ENCODE results near the gene RBP3. TPM values are rescaled to one million over a fixed set of nuclear protein-coding genes. Genes with fewer than 3 reads are reported as not detected.

RBP3 gene
- total and polyA plus RNA-seq, 2 donors (not counting 1 experiment from before 2014, with no cell fraction given): not detected

DNA sequence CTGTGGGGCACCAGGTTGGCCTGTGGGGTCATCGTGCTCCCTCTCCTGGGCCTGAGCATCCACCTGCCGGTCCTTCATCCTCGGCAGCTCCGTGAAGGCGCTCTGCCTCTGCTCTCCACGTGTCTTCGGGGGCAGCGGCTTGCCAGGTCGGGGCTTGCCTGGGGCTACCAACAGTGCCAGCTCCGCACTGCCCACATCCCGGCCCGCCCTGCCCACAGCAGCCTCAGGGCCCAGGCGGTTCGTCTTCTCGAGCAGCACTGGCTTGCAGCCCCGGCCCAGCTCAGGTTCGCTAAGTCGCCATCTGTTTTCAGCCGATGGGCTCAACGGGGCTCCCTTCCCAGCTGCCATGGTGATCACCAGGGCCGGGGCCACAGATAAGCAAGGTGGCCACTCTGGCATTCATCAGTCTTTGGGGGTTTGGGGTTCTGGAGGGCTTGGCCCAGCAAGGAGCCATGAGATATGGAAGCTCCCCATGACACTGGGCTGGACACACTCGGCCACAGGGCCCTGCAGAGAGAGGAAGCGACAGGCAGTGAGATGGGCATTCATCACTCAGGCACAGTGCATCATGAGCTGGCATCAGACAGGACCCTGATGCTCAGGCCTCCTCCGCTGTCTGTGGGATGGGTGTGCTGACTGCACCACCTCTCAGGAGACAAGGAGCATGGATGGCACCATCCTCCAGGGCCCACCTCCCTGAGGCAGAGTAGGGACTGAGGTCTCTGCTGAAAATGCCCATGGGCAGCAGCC is 20.4 kb downstream of the RBP3 start:
- Histone ChIP-seq H3K36me3 (ENCODE audit: control insufficient read depth, insufficient read depth, low read length) (no peaks in the 10 kb centered on the region), H3K27ac (ENCODE audit: insufficient read depth, low read length) (no peak overlapping the region), H3K27me3 (ENCODE audit: control insufficient read depth, insufficient read depth, low read length) (peaks cover 9% of the 10 kb centered on the region), H4K20me1 (ENCODE audit: control insufficient read depth, extremely low read depth, insufficient read depth, low read length) (no peaks in the 10 kb centered on the region), H3K9ac (ENCODE audit: insufficient read depth, low read length) (no peak overlapping the region), H3K4me1 (ENCODE audit: control insufficient read depth, extremely low read depth, insufficient read depth, low read length) (no peaks in the 10 kb centered on the region), H3K9me3 (ENCODE audit: control insufficient read depth, insufficient read depth, low read depth, low read length) (no peaks in the 10 kb centered on the region), H3K4me3 (replicated peaks in 1 of 4; ENCODE audit: control extremely low read depth in 1 of 4, insufficient read depth in 1 of 4, low read depth in 3 of 4, low read length in 4 of 4) (no peak overlapping the region), H2AFZ (ENCODE audit: low read length) (no peak overlapping the region), H3K4me2 (ENCODE audit: extremely low read depth, insufficient read depth, low read length) (no peak overlapping the region), H3K79me2 (ENCODE audit: control insufficient read depth, insufficient read depth, low read length) (no peaks in the 10 kb centered on the region)
- DNase-seq (ENCODE audit: low read depth in 2 of 2): no peak
- TF ChIP-seq EZH2 (IDR thresholded peaks at IDR 0.05; ENCODE audit: low read length, missing control alignments) (no peak), CTCF (conservative IDR thresholded peaks at IDR 0.05 in 1 of 2, IDR thresholded peaks at IDR 0.05 in 1 of 2; ENCODE audit: low read depth in 1 of 2, low read length in 2 of 2) (no peak)

DNA sequence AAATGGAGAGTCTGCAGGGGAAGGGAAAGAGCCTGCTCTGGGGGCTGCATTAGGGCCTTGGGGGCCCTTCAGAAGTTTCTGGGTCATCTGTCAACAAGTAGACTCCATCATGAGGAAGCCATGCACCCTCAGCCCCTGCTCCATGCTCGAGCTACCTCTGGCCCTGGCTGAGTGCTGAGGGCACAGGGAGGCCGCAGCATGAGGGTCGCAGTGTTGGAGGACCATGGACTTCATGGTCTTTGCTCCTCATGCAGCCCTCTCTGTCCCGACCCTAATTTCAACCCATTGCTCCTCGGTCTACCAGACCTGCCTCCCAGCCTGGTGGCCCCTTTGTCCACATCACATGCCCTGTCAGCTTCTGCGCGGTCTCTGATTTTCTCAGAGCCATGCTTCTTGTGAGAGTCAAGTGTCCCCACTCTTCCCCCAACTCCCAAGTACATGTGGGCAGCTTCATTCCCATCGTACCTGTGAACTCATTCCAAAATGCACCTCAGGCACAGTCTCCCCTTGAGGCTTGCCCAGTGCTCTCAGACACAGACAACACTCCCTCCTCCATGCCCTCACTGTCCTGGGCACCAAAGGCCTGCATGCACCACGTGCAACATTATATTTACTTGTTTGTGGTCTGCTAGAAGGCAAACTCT is 21.2 kb downstream of the RBP3 start:
- H3K9me3 ChIP-seq (ENCODE audit: control insufficient read depth, insufficient read depth, low read depth, low read length): no peaks in the 10 kb centered on the region
- no peak overlapping the region for H3K4me2 ChIP-seq (ENCODE audit: extremely low read depth, insufficient read depth, low read length)
- peaks cover 13% of the 10 kb centered on the region for H3K27me3 ChIP-seq (ENCODE audit: control insufficient read depth, insufficient read depth, low read length)
- no peaks in the 10 kb centered on the region for H3K4me1 ChIP-seq (ENCODE audit: control insufficient read depth, extremely low read depth, insufficient read depth, low read length)
- no peaks in the 10 kb centered on the region for H4K20me1 ChIP-seq (ENCODE audit: control insufficient read depth, extremely low read depth, insufficient read depth, low read length)
- DNase-seq (ENCODE audit: low read depth in 2 of 2): no peak
- no peak overlapping the region for H3K27ac ChIP-seq (ENCODE audit: insufficient read depth, low read length)
- no peak overlapping the region for H3K4me3 ChIP-seq (replicated peaks in 1 of 4; ENCODE audit: control extremely low read depth in 1 of 4, insufficient read depth in 1 of 4, low read depth in 3 of 4, low read length in 4 of 4)
- no peak overlapping the region for H3K9ac ChIP-seq (ENCODE audit: insufficient read depth, low read length)
- TF ChIP-seq CTCF (conservative IDR thresholded peaks at IDR 0.05 in 1 of 2, IDR thresholded peaks at IDR 0.05 in 1 of 2; ENCODE audit: low read depth in 1 of 2, low read length in 2 of 2): no peak
- no peak for TF ChIP-seq EZH2 (IDR thresholded peaks at IDR 0.05; ENCODE audit: low read length, missing control alignments)
- no peaks in the 10 kb centered on the region for H3K79me2 ChIP-seq (ENCODE audit: control insufficient read depth, insufficient read depth, low read length)
- no peak overlapping the region for H2AFZ ChIP-seq (ENCODE audit: low read length)
- no peaks in the 10 kb centered on the region for H3K36me3 ChIP-seq (ENCODE audit: control insufficient read depth, insufficient read depth, low read length)

DNA sequence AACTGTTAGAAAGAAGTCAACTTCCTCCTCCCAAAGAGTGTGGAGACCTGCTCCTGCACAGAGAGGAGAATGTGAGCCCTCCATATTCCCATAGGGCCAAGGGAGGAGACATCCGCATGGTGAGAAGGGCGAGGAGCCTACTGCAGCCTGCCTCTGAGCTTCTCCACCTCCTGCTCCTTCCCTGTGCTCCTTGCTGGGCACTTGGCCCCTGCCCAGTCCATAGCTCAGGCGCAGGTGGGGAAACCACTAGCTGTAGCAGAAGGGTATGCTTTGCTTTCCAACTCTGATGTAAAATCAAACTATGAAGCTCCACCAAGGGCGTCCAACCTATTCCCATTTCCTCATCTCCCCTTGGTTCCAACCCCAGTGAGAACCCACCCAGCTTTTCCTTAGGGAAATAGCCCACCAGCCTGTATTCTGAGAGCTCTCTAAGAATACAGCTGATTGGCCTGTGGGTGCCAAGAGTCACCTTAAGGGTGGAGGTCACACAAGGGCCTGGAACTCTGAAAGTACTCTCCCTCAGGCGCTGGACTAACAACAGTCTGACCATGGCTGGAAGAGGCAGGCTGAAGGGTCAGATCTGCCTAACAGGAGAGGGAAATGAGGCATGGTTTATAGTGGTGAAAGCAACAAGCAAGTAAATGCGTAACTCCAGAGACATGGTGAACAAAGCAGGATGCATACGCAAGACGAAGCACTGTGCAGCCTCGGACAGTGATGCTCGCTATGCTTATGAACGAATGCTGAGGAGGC is 22.0 kb downstream of the RBP3 start:
- H3K4me1 ChIP-seq (ENCODE audit: control insufficient read depth, extremely low read depth, insufficient read depth, low read length): no peaks in the 10 kb centered on the region
- H3K79me2 ChIP-seq (ENCODE audit: control insufficient read depth, insufficient read depth, low read length): no peaks in the 10 kb centered on the region
- H4K20me1 ChIP-seq (ENCODE audit: control insufficient read depth, extremely low read depth, insufficient read depth, low read length): no peaks in the 10 kb centered on the region
- TF ChIP-seq EZH2 (IDR thresholded peaks at IDR 0.05; ENCODE audit: low read length, missing control alignments) (no peak), CTCF (conservative IDR thresholded peaks at IDR 0.05 in 1 of 2, IDR thresholded peaks at IDR 0.05 in 1 of 2; ENCODE audit: low read depth in 1 of 2, low read length in 2 of 2) (no peak)
- no peak overlapping the region for H3K4me3 ChIP-seq (replicated peaks in 1 of 4; ENCODE audit: control extremely low read depth in 1 of 4, insufficient read depth in 1 of 4, low read depth in 3 of 4, low read length in 4 of 4)
- H3K9ac ChIP-seq (ENCODE audit: insufficient read depth, low read length): no peak overlapping the region
- no peak for DNase-seq (ENCODE audit: low read depth in 2 of 2)
- no peak overlapping the region for H3K4me2 ChIP-seq (ENCODE audit: extremely low read depth, insufficient read depth, low read length)
- no peaks in the 10 kb centered on the region for H3K36me3 ChIP-seq (ENCODE audit: control insufficient read depth, insufficient read depth, low read length)
- no peak overlapping the region for H2AFZ ChIP-seq (ENCODE audit: low read length)
- H3K9me3 ChIP-seq (ENCODE audit: control insufficient read depth, insufficient read depth, low read depth, low read length): no peaks in the 10 kb centered on the region
- no peak overlapping the region for H3K27ac ChIP-seq (ENCODE audit: insufficient read depth, low read length)
- peaks cover 11% of the 10 kb centered on the region for H3K27me3 ChIP-seq (ENCODE audit: control insufficient read depth, insufficient read depth, low read length)

Measured in fibroblast of lung (primary cell).